Measurements from ENCODE around the gene UNC93A.
"Not testable (repeated sequence)": the region's sequence is repeated elsewhere in the genome, so short reads cannot be mapped to it uniquely, and the experiment has no call there.

UNC93A gene

DNA sequence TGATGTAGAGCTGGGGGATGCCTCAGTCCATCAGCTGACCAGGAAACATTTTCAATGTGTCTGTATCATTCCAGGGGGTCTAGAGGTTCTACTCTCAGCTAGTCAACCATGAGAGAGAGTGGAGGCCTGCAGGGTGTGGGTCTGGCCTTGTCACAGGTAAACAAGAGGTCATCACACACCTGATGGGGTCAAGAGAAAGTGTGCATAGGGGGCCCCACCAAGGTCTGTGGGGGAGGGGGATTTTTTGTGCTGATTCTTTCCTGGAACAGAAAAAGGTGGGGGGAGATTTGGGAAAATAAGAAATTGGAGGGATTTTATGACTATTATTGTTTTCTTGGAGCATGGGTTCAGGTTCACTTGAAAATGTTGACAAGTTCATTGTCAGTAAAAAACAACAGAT, 8.9 kb upstream of the UNC93A start:
- no peaks in the 10 kb centered on the region for H3K9me3 Mint-ChIP-seq
- peak overlapping the region in 1 of 2 donors; percentile 59 for H3K27ac Mint-ChIP-seq
- no peak for DNase-seq
- ATAC-seq: no peak
- no peak overlapping the region for H3K4me3 Mint-ChIP-seq
- no peaks in the 10 kb centered on the region for H3K4me1 Mint-ChIP-seq
- peaks cover 18% of the 10 kb centered on the region for H3K27me3 Mint-ChIP-seq

DNA sequence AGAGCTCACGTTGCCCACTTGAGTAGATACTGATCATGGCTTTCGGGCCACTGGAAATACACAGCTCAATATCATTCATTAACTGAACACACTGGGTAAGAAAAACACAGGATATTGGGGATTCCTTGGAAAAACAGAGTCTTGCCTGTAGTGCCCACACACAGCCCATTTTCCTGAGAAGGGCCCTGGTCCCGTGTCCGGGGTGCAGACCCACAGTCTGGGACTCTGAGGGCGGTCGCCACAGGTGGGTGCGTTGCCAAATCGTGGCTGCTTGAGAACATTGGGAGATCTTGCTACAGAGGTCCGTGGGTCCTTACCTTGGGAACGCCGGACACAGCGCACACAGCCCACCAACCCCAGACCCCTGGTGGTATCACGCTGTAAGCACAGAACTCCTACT, 6.5 kb upstream of the UNC93A start:
- H3K27me3 Mint-ChIP-seq, H3K9me3 Mint-ChIP-seq, H3K4me3 Mint-ChIP-seq, H3K27ac Mint-ChIP-seq, ATAC-seq, H3K4me1 Mint-ChIP-seq, DNase-seq: not testable (repeated sequence)

DNA sequence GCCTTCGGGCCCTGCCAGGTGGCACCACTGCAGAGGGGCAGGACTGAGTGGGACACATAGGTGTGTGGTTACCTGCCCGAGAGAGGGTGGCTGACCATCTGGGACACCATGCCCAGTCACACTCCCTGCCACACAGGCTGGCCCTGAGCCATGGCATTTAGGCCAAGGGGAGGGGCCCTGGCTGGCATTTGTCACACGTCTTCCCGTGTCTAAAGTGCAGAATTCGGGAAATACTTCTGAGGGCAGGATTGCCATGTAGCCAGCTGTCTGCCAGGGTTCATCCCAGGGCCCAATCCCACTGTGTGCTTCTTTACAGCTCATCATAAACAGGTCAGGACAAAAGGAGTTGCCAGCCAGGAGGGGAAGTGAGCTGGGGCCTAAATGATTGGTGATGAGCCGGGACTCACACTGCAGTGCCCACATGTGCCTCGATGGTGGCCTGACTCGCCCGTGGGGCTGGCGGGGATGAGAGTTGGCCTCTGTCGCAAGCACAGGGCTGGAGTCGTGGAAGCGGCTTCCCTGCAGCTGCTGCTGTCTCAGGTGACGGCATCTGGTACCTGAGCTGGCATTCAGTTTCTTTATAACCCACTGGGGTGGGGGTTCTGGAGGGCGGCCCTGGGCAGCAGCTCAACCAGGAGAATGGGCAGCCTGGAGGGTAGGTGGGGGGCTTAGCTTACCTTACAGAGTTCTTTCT, 5.9 kb upstream of the UNC93A start:
- no peaks in the 10 kb centered on the region for H3K9me3 Mint-ChIP-seq
- no peak overlapping the region for H3K27ac Mint-ChIP-seq
- no peaks in the 10 kb centered on the region for H3K4me1 Mint-ChIP-seq
- DNase-seq (no peak), ATAC-seq (no peak)
- no peak overlapping the region for H3K4me3 Mint-ChIP-seq
- H3K27me3 Mint-ChIP-seq: no peaks in the 10 kb centered on the region

DNA sequence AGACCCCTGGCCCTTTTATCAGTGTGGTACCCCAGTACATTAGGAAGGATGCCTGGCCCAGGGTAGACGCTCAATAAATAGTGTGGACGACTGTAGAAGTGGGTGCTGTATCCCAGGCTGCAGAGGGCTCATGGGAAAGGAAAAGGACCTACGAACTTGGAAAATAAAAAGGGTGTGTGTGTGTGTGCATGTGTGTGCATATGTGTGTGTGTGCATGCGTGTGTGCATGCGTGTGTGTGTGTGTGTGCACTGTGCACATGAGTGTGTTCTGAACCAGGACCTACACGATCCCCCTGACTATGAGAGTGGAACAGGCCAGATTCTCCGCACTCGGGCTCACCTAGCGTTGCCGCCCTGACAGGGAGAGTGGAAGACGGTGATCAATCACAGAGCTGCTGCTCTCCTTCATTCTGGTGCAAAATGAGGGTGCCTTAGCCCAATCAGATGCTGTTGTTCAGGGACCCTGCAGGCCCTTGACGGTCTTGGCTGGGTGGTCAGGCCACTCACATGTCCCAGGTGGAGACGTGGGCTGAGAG, 3.5 kb upstream of the UNC93A start:
- Mint-ChIP-seq H3K9me3 (no peaks in the 10 kb centered on the region), H3K27ac (no peak overlapping the region), H3K27me3 (no peaks in the 10 kb centered on the region), H3K4me3 (no peak overlapping the region), H3K4me1 (no peaks in the 10 kb centered on the region)
- no peak for DNase-seq
- ATAC-seq: no peak

DNA sequence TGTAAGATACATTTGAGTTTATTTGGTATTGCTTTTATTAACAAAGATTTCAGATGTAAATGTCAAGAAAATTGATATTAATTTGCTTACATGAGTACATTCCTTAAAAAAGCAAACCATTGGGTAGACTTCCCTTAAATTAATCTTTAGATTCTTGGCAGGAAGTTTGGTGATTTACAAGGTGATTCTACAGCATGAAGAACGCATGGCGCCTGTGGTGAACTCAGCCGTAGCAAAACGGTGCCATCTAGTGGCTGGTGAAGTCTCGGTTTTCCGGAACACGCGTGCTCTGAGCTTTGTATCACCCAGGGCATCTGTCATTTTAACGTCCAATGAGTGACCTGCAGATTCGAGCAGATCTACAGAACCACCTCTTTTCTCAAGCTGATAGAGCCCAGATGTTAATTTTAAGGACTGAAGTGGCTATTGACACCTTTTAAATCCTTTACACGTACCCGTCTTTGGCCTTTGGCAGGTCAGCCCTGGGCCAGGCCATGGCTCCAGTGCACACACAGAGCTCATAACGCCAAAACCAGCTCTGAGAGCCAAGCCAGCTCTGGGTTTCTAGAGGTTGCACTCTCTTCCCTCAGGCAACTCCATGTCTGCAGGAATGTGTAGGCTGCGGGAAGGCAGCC, 2.4 kb upstream of the UNC93A start:
- not testable (repeated sequence) for H3K4me3 Mint-ChIP-seq, H3K27ac Mint-ChIP-seq, H3K27me3 Mint-ChIP-seq, H3K4me1 Mint-ChIP-seq, H3K9me3 Mint-ChIP-seq
- DNase-seq: peak; percentile 15 to 30
- ATAC-seq: peak; percentile 79

DNA sequence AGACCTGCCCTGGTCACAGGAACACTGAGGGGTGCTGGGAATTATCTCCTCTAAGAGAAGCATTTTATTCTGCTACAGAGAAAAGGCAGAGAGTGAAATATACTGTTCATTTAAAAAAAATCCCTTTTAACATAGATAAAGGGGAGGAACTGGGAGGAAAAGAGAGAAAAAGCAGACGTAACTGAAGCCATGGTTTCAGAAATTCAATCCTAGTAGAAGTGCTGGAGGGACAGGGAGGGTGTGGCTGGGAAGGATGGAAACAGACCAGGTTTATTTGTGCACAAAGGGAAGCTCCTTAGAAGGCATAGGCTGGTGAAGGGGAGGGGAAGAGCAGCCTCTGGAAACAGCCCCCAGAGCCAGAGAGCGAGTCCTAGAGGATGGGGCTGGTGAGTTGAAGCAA, 1.8 kb upstream of the UNC93A start:
- not testable (repeated sequence) for H3K27ac Mint-ChIP-seq, H3K4me1 Mint-ChIP-seq, ATAC-seq, H3K4me3 Mint-ChIP-seq, H3K27me3 Mint-ChIP-seq, DNase-seq, H3K9me3 Mint-ChIP-seq

DNA sequence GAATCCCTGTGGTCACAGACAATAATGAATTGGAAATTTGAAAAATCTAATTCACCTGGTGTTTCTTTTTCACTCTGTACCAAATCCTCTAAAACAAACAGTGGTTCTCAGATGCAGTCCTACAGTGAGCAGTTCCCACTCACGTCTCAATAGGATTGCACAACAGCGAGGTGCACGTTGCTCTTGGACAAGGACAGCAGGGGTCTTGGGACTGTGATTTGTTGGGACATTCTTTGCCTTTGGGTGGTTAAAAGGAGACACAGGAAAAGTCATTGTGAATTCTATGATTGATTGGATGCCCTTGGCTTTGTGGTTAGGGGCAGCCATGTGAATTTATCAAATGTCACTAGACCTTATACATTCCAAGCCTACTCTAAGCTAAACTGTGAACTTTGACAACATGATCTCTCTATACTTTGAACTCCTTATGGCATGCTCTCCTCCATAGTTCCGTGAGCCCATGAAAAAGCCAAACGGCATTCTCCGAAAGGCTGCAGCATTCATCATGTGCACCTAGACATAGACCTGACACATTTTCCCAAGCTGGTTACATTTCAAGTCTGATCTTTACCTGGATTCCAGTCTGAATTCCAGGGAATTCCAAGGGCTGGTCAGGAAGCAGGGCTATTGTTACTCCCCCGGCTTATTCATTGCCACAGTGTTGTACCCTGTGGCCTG, 647 bp downstream of the UNC93A start:
- DNase-seq (no peak), ATAC-seq (no peak)
- H3K4me1 Mint-ChIP-seq: no peaks in the 10 kb centered on the region
- H3K4me3 Mint-ChIP-seq: no peak overlapping the region
- no peaks in the 10 kb centered on the region for H3K9me3 Mint-ChIP-seq
- no peak overlapping the region for H3K27ac Mint-ChIP-seq
- no peaks in the 10 kb centered on the region for H3K27me3 Mint-ChIP-seq

DNA sequence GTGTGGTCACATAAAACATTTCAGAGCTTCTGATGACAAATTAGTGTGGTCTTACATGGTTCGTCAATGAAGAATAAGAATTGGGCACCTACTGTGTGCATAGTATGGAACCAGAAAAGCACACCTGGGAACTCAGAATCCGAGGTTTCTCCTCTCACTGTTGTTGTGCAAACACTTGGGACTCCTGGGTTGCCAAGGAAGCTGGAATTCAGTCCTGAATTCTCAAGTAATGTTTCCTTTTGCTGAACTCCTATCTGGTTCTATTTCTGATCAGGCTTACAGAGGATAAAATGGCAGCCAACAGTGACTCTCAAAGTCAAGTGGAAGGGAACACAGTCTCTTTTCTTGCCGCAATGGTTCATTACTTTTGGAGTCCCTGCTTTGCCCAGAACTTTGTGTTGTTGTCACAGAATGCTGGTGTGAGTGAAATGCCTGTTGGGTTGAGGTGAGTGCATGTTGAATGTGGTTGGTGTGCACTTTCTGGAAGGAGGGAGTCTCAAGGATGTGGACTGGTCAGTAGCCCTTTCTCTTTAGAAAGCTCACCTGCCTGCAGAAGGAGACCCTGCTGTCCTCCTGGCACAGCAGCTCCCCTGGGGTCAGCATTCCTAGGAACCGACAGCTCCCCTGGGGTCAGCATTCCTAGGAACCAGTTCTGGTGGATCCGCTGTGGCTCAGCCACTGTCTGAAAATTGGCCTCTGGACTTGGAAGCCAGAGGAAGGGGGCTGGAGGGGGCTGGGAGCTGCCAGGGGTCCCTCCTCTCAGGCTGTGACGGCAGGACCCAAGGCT, 1.4 kb downstream of the UNC93A start:
- Mint-ChIP-seq H3K27ac (no peak overlapping the region), H3K27me3 (peaks cover 2% of the 10 kb centered on the region), H3K4me1 (no peaks in the 10 kb centered on the region), H3K4me3 (no peak overlapping the region), H3K9me3 (no peaks in the 10 kb centered on the region)
- DNase-seq: no peak
- no peak for ATAC-seq

DNA sequence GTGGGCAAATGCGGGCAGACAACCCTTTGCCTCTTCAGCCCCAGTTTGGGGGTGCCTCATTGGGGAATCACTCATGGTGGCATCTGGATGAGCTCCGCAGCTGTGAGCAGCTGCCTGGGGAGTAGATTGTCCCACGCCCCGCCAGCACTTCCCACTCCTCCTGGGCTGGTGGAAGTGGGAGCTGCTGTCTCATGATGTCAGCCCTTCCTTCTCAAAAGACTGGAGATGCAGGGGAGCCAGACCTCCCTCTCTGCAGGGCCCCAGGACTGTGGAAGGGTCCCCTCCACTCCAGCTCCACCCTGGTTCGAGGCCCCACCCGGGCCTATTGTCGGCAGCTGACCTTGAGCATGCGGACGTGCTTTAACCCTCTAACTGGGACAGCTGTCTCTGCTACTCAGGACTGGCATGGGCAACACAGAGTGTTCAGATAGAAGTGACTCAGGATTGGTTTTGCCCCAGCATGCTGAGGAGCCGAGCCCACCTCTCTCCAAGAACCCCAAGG, 2.0 kb downstream of the UNC93A start:
- DNase-seq: no peak
- no peaks in the 10 kb centered on the region for H3K9me3 Mint-ChIP-seq
- H3K27ac Mint-ChIP-seq: peak overlapping the region in 1 of 2 donors; percentile 59
- no peaks in the 10 kb centered on the region for H3K4me1 Mint-ChIP-seq
- no peak overlapping the region for H3K4me3 Mint-ChIP-seq
- peaks cover 9% of the 10 kb centered on the region for H3K27me3 Mint-ChIP-seq
- ATAC-seq: peak; percentile 3

DNA sequence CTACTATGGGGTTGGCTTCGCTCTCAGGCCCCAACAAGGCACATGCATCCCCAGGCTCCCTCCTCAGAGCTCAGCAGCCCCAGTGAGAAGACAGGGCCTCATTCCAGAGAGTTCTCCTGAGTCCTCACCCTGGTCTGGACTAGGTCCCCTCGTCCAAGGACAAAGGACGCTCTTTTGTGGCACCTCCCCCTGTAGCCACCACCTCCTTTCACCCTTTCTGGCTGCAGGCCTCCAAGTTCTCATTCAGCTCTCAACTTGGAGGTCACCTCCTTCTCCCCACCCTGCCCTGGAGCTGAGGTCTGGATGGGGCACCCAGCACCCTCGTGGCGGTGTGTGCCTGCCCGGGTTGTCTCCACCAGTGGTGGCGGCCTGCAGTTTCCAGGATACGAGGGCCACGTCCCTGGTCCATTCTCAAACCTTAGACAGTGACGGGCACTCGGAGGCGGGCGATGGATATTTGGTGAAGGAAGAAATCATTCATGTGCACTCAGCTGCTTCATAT, 2.5 kb downstream of the UNC93A start:
- Mint-ChIP-seq H3K4me1 (no peaks in the 10 kb centered on the region), H3K4me3 (no peak overlapping the region), H3K9me3 (no peaks in the 10 kb centered on the region), H3K27ac (peak overlapping the region in 1 of 2 donors; percentile 59), H3K27me3 (peaks cover 9% of the 10 kb centered on the region)
- DNase-seq (no peak), ATAC-seq (peak; percentile 16)

DNA sequence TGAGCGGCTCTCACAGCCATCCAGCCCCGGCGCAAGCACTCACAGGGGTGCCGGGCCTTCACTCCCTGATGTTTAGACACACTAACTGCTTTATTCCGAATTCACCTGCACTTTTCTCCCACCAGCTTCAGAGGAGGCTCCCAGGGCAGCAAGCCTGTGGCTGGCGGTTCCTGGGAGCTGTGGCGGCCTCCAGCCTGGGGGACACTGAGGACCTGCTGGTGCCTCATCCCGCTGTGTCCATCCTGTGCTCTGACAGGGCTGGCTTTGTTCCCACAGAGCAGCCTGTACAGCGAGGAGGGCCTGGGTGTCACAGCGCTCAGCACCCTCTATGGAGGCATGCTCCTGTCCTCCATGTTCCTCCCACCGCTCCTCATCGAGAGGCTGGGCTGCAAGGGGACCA, 3.1 kb downstream of the UNC93A start:
- DNase-seq: no peak
- Mint-ChIP-seq H3K4me3 (no peak overlapping the region), H3K9me3 (no peaks in the 10 kb centered on the region), H3K27me3 (peaks cover 9% of the 10 kb centered on the region), H3K4me1 (no peaks in the 10 kb centered on the region), H3K27ac (peak overlapping the region in 1 of 2 donors; percentile 42)
- ATAC-seq: peak; percentile 21

DNA sequence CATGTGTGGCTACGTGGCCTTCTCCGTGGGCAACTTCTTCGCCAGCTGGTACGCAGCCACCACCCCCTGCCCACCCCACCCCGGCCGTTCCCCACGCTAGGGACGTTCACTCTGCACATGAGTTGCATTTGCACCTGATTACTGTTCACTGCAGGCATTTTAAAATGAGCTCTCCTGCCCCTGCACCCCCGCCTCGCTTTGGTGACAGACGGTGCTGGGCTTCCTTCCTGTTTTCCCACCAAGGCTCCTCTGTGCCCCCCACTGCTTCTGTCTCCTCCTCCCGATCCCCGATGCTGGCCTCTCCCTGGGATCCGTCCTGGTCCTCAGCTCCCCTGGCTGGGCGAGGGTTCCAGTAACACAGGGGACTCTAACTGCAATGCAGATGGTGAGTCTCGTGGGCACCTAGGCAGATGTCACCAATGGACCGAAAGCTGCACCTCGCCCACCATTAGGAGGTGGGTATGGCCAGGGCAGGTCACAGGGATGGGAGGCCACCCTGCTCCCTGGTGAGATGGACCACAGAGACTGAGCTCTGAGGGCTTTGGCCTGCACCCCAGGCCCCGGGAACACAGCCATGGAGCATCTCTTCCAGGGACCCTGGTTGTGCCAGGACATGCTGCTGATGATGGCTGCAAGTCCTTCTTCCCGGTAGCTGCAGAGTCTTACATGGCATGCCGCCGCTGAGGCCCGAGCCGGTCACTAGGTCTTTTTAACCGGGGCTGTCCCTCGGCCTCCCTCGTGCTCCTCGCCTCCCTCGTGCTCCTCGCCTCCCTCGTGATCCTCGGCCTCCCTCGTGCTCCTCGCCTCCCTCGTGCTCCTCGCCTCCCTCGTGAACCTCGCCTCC, 3.8 kb downstream of the UNC93A start:
- ATAC-seq (peak; percentile 14), DNase-seq (no peak)
- Mint-ChIP-seq H3K4me3 (no peak overlapping the region), H3K4me1 (no peaks in the 10 kb centered on the region), H3K27ac (no peak overlapping the region), H3K9me3 (no peaks in the 10 kb centered on the region), H3K27me3 (peaks cover 9% of the 10 kb centered on the region)

DNA sequence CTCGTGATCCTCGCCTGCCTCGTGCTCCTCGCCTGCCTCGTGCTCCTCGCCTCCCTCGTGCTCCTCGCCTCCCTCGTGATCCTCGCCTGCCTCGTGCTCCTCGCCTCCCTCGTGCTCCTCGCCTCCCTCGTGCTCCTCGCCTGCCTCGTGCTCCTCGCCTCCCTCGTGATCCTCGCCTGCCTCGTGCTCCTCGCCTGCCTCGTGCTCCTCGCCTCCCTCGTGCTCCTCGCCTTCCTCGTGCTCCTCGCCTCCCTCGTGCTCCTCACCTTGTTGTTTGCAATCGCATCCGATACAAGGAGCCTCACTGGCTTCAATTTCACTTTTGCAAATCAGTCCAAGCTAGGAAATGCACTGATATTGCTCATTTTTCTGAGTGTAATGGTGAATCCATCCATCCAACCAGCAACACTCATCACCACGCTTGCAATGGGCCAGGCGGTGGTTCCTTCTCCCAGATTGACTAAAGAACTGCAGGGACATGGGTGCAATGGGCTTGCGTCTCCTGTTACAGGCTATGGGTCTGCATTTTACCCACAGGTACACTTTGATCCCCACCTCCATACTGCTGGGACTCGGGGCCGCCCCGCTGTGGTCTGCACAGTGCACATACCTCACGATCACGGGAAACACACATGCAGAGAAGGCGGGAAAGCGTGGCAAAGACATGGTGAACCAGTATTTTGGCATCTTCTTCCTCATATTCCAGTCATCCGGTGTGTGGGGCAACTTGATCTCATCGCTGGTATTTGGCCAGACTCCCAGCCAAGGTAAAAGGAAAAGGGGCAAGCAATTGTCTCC, 4.6 kb downstream of the UNC93A start:
- Mint-ChIP-seq H3K4me1 (no peaks in the 10 kb centered on the region), H3K27me3 (peaks cover 9% of the 10 kb centered on the region), H3K27ac (no peak overlapping the region), H3K4me3 (no peak overlapping the region), H3K9me3 (no peaks in the 10 kb centered on the region)
- DNase-seq (no peak), ATAC-seq (no peak)

DNA sequence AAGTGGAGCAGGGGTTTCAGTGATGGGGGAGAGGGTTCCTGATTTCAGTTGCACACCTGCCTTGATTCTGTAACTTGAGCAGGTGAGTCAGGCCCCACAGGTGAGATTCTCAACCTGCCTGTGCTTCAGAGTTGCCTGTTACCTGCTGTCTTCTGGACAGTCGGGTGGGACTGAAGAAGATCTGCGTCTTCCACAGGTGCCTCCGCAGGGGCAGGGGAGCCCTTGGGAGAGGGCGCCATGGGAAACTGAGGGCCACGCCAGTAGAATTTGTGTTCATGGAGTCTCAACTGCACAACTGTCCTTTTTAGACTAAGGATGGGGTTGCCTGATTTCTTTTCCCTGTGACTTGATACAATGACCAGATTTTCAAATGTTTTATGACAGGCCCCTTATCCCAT, 5.2 kb downstream of the UNC93A start:
- Mint-ChIP-seq H3K4me1 (no peaks in the 10 kb centered on the region), H3K4me3 (no peak overlapping the region), H3K9me3 (no peaks in the 10 kb centered on the region), H3K27ac (no peak overlapping the region), H3K27me3 (peaks cover 9% of the 10 kb centered on the region)
- ATAC-seq: no peak
- DNase-seq: no peak
